Brain microvascular endothelial cell (primary cell): Measurements from ENCODE around the gene KCNN4.

Experiments
- DNase-seq: peaks from one replicate; pipeline ENCODE4 v3.0.0-alpha.2; 2020
- H3K27ac ChIP-seq: fragments of 250-450 bp; sonication (Bioruptor Pico); 2 replicates; pipeline ENCODE4 v1.5.1; 2020; ENCODE audit warnings: mild to moderate bottlenecking, moderate library complexity
- H3K27me3 ChIP-seq: fragments of 250-450 bp; sonication (Bioruptor Pico); replicated peaks from 2 replicates; pipeline ENCODE4 v1.5.1; 2020; ENCODE audit warnings: mild to moderate bottlenecking
- H3K36me3 ChIP-seq: fragments of 250-450 bp; sonication (Bioruptor Pico); replicated peaks from 2 replicates; pipeline ENCODE4 v1.5.1; 2020; ENCODE audit warnings: mild to moderate bottlenecking
- H3K4me3 ChIP-seq: 2 replicates; pipeline ENCODE4 v1.5.1; 2011; ENCODE audit warnings: low read depth, mild to moderate bottlenecking, control low read depth, low read length, moderate library complexity
- in situ Hi-C: cut with HindIII; loops from 2 replicates; pipeline ENCODE4 v1.10.0; 2017; ENCODE audit warnings: low sequenced_read_pairs, low pct_ligation_motif_present
- TF ChIP-seq, protein P1 (sequence below): IDR thresholded peaks from 2 replicates; pipeline ENCODE4 v1.5.1; 2011; ENCODE audit warnings: low read depth, mild to moderate bottlenecking, moderate library complexity, low read length, control low read depth, inconsistent platforms; ENCODE audit errors: missing control alignments

KCNN4 gene

DNA sequence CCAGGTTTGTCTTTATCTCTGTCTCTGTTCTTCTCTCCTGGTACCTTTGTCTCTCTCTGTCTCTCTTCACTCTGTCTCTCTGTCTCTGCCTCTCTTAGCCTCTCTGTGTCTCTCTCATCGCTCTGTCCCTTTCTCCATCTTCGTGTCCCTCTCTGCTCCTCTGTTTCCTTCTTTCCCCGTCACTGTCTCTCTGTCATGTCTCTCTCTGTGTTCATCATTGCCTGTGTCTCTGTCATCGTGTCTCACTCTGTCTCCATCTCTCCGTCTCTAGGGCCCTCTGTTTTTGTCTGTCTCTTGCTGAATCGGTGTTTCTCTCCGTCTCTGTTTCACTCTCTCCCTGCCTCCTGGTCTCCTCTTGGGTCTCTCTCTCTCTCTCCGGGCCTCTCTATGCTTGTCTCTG is 2.9 kb upstream of the KCNN4 start:
- H3K27ac ChIP-seq = no peak overlapping the region
- TF ChIP-seq, protein P1, sequence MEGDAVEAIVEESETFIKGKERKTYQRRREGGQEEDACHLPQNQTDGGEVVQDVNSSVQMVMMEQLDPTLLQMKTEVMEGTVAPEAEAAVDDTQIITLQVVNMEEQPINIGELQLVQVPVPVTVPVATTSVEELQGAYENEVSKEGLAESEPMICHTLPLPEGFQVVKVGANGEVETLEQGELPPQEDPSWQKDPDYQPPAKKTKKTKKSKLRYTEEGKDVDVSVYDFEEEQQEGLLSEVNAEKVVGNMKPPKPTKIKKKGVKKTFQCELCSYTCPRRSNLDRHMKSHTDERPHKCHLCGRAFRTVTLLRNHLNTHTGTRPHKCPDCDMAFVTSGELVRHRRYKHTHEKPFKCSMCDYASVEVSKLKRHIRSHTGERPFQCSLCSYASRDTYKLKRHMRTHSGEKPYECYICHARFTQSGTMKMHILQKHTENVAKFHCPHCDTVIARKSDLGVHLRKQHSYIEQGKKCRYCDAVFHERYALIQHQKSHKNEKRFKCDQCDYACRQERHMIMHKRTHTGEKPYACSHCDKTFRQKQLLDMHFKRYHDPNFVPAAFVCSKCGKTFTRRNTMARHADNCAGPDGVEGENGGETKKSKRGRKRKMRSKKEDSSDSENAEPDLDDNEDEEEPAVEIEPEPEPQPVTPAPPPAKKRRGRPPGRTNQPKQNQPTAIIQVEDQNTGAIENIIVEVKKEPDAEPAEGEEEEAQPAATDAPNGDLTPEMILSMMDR = no peak
- no peaks in the 10 kb centered on the region for H3K27me3 ChIP-seq
- no peaks in the 10 kb centered on the region for H3K36me3 ChIP-seq
- no peak overlapping the region for H3K4me3 ChIP-seq
- in situ Hi-C loops = no loop called here
- DNase-seq = no peak

DNA sequence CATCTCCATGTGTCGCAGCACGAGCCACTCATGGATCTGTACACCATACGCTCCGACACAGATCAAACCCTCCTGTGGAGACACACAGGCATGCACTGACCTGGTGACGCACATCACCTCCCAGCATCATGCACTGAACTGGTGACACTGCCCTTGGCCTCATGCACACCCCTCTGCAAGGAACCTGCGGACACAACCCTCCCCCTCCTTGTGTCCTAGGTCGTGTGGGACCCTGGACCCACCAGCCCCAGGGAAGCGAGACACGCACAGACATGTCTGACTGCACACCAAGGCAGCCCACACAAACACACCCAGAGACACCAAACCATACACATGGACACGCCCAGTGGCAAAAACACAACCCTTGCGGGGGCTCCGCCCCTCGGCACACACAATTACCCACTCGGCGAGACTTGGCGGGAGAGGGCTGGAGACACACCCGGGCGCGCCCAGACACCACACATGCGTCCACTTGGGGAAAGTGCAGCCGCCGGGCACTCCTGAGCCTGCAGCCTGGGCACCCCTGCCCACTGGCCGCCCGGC is 2.0 kb upstream of the KCNN4 start:
- no peak overlapping the region for H3K4me3 ChIP-seq
- TF ChIP-seq, protein P1 = no peak
- DNase-seq = no peak
- no peaks in the 10 kb centered on the region for H3K36me3 ChIP-seq
- in situ Hi-C loops = no loop called here
- H3K27me3 ChIP-seq = no peaks in the 10 kb centered on the region
- no peak overlapping the region for H3K27ac ChIP-seq

DNA sequence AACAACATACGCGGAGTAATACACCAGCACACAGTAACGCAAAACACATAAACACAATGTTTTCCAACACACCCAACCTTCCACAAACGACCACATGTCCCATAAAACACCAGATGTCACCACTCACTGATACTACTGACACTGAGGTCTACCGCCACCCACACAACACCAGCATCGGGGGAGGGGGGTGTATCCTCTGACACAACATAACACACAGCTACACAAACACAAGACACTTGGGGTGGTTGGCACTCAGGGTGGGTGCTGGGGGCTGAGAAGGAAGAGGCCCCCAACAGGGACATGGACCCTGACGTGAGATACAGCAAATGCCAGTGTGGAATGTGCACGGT is 1.5 kb upstream of the KCNN4 start:
- in situ Hi-C loops = no loop called here
- no peaks in the 10 kb centered on the region for H3K27me3 ChIP-seq
- DNase-seq = no peak
- H3K4me3 ChIP-seq = no peak overlapping the region
- H3K27ac ChIP-seq = no peak overlapping the region
- no peaks in the 10 kb centered on the region for H3K36me3 ChIP-seq
- TF ChIP-seq, protein P1 = no peak

DNA sequence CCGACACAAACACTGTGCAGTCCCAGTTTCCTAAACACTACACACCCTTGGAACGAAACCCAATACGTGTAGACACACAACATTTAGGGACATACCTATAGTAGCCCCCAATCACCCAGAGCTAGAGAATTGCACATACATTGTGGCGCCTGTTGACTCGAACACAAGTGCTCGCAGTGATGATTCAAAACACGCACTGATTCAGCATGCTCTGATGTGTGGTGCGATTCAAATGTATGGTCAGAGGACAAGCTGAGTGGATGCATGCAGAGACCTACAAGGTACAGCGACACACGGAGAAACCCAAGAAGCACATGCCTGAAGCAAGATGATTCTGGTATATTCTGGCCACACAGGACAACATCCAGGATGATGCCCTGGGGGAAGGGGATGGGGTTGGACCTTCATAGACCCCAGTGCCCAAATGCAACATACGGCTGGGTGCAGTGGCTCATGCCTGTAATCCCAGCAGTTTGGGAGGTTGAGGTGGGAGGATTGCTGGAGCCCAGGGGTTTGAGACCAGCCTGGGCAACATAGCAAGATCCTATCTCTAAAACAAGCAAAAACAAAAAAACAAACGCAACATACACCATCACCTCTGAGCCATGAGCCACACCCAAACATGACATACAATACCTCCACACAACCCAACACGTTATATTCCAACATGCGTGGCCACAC is 997 bp upstream of the KCNN4 start:
- in situ Hi-C loops = no loop called here
- no peak overlapping the region for H3K27ac ChIP-seq
- no peak for DNase-seq

DNA sequence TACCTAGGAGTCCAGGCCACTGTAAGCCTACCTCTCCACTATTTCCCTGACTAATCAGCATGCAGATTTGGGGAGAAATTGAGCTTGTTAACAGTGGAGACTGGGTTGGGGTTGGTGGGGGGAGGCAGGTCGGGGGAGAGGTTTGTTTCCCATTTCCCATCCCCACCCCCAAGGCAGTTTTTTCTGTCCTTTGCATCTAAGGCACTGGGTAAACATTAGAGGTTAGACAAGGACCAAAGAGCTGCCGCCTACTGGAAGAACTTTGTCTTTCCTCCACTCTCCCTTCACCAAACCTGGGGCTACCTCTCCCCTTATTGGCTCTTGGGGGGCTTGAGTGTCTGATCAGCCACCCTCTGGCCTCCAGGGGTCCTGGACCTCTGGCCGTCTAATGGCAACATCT is 953 bp downstream of the KCNN4 start:
- TF ChIP-seq, protein P1 = peak; percentile 32
- H3K4me3 ChIP-seq = no peak overlapping the region
- no peak for DNase-seq
- H3K27ac ChIP-seq = no peak overlapping the region
- H3K27me3 ChIP-seq = no peaks in the 10 kb centered on the region
- H3K36me3 ChIP-seq = no peaks in the 10 kb centered on the region
- in situ Hi-C loops = no loop called here

More for the DNA sequence above, 997 bp upstream of the KCNN4 start:
- Histone ChIP-seq H3K4me3 (no peak overlapping the region), H3K36me3 (no peaks in the 10 kb centered on the region), H3K27me3 (no peaks in the 10 kb centered on the region)
- TF ChIP-seq, protein P1 = no peak
